HG03066 (cell line): ENCODE measurements around the gene DNAL4.

Experiments
- ATAC-seq: cut with Tn5 transposase; IDR thresholded peaks from one replicate; pipeline ENCODE4 v1.9.1; 2021; ENCODE audit warnings: low read depth; ENCODE audit not compliant: unreplicated experiment

DNAL4 gene

GRCh38 chr22:38760477-38761201 is 33.3 kb downstream of the DNAL4 start:
- ATAC-seq, result no peak

GRCh38 chr22:38759005-38759404 is 34.9 kb downstream of the DNAL4 start:
- no peak for ATAC-seq

- no peak for ATAC-seq
These were observed 35.5 kb downstream of the DNAL4 start for GRCh38 chr22:38758276-38758945.

- ATAC-seq, result no peak
These were observed 36.5 kb downstream of the DNAL4 start for GRCh38 chr22:38757464-38757757.

- ATAC-seq, result no peak
These were observed 37.1 kb downstream of the DNAL4 start for GRCh38 chr22:38756711-38757463.

- ATAC-seq, result peak; percentile 66
These were observed 37.9 kb downstream of the DNAL4 start, which contains the start of gene SUN2 for GRCh38 chr22:38755911-38756532. Gene SUN2 (minus strand): TSS chr22:38755998. CDS start chr22:38752628, 3,370 bp downstream.

GRCh38 chr22:38755155-38755910 is 38.6 kb downstream of the DNAL4 start:
- ATAC-seq, result peak; percentile 43

GRCh38 chr22:38754751-38755154 is 39.2 kb downstream of the DNAL4 start:
- no peak for ATAC-seq

GRCh38 chr22:38753948-38754750 is 39.8 kb downstream of the DNAL4 start:
- no peak for ATAC-seq

- ATAC-seq, result peak; percentile 42
These were observed 42.3 kb downstream of the DNAL4 start for GRCh38 chr22:38751422-38752346.

GRCh38 chr22:38751066-38751421 is 42.9 kb downstream of the DNAL4 start:
- no peak for ATAC-seq

- ATAC-seq, result no peak
These were observed 43.3 kb downstream of the DNAL4 start for GRCh38 chr22:38750638-38751037.

- ATAC-seq, result no peak
These were observed 43.8 kb downstream of the DNAL4 start for GRCh38 chr22:38750104-38750503.

GRCh38 chr22:38748487-38749136 is 45.3 kb downstream of the DNAL4 start:
- no peak for ATAC-seq

- ATAC-seq, result no peak
These were observed 48.1 kb downstream of the DNAL4 start for GRCh38 chr22:38745676-38746460.

GRCh38 chr22:38744981-38745380 is 49.0 kb downstream of the DNAL4 start:
- no peak for ATAC-seq

- no peak for ATAC-seq
These were observed 51.6 kb downstream of the DNAL4 start for GRCh38 chr22:38742176-38742942.
